GM12875 (cell line): ENCODE results near the gene HHATL.

ENCODE experiments used
- H3K4me3 ChIP-seq: one replicate; pipeline ENCODE4 v1.5.1; 2011; ENCODE audit warnings: low read depth, low read length, control low read depth
- CTCF ChIP-seq: IDR thresholded peaks from 2 replicates; pipeline ENCODE4 v1.5.1; 2011; ENCODE audit warnings: low read depth, mild to moderate bottlenecking, control low read depth, inconsistent platforms, low read length, moderate library complexity, borderline replicate concordance; ENCODE audit not compliant: insufficient read depth

HHATL gene

DNA sequence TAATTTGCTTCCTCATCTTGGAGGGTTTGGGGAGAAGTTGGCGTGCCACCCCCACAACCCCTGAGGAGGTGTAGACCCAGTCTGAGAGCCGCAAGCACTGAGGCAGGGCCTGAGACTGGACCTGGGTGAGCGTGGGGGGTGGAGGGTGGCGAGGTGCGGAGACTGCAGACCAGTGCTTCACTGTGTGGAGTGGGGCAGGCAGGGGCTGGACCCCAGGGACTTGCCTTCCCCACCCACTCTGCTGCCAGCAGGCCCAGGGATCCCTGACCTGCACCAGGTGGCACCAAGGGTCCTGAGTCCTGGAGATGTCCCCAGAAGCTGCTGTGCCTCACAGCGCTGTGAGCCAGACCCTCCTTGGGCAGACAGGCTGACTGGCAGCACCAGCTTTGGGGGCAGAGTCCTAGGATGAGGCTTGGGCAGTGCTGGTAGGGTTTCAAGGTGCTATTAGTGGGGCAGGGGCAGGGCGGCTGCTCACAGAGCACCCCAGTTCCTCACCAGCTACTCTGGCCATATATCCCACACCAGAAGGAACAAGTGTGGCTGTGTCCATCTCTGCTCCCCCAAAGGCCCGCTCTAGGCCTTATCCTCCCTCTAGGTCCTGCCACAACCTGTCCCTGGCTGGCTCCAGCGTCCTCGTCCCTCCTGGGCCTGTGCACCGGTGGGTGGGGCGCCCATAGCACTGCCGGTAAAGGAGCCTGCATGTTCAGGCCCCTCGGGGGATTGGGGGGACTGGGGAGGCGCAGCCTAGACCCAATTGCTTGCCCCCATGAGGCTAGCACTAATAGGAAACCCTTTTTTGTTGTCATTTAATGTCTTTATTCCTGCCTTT, 37.3 kb downstream of the HHATL start:
- no peak overlapping the region for H3K4me3 ChIP-seq
- TF ChIP-seq CTCF = no peak

DNA sequence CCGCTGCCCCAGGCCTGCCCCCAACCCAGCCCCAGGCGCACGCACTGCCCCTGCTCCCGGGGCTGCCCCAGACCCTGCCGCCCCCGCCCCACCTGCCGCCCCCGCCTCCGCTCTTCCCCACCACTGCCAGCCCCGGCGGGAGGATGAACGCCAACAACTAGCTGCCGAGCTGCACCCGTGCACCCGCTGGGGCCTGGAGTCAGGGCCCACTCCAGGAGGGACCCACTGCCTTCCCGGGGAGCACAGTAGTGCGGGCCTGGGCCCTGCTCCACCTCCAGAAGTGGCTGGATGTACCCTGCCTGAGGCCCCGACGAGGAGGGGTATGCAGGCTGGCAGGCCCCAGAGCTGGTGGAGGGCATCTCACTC, 38.2 kb downstream of the HHATL start:
- no peak for TF ChIP-seq CTCF
- H3K4me3 ChIP-seq = no peak overlapping the region

DNA sequence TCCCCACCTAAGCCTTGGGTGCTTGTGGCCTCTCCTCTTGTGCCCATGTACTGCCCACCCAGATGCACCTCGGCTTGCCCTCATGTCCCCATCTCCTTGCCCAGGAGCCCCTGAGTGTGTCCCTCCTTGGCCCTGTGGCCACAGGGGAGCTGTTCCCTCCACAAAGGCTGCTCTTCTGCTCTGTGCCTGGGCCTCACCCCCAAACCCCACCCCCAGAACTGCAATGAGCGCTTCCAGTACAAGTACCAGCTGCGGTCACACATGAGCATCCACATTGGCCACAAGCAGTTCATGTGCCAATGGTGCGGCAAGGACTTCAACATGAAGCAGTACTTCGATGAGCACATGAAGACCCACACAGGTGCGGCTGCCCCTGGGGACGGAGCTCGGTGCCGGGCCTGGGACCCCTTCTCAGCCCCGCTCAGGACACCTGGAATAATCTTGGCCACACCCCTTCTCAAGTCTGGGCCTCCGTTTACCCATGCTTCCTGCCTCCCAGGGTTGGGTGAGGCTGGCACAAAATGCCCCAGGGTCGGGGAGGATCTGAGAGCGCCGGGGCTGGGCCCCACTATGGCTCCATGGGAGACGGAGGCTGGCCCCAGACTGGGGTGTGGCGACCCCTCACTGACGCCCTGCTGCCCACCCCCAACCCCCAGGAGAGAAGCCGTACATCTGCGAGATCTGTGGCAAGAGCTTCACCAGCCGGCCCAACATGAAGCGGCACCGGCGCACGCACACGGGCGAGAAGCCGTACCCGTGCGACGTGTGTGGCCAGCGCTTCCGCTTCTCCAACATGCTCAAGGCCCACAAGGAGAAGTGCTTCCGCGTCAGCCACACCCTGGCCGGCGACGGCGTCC, 38.8 kb downstream of the HHATL start:
- H3K4me3 ChIP-seq = no peak overlapping the region
- no peak for TF ChIP-seq CTCF

DNA sequence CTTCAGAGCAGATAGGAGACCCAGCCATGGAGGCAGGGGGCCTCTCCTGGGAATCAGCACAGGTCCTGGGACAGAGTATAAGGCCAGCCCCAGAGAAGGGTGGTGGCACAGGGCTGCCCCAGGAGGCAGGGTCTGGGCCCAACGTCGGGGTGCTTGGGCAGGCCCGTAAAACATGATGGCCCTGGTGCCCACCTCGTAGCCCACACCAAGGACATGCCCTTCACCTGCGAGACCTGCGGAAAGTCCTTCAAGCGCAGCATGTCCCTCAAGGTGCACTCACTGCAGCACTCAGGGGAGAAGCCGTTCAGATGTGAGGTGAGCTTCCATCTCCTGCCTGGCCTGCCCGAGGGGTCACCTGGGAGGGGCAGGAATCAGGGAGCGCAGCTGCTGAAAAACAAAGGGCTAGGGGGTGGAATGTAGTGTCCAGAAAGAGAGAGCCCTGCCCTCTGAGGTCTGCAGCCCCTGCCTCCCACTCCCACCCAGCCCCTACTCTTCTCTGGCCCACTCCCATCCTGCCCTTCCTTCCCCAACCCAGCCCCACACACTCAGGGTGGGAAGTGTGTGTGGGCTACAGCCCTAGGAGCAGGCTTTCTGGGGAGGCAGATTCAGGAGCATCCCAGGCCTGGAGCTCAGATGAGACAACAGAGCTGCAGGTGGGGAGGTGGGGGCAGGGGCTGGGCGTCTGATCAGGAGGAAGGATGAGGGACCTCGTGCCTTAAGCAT, 39.6 kb downstream of the HHATL start:
- no peak overlapping the region for H3K4me3 ChIP-seq
- no peak for TF ChIP-seq CTCF

DNA sequence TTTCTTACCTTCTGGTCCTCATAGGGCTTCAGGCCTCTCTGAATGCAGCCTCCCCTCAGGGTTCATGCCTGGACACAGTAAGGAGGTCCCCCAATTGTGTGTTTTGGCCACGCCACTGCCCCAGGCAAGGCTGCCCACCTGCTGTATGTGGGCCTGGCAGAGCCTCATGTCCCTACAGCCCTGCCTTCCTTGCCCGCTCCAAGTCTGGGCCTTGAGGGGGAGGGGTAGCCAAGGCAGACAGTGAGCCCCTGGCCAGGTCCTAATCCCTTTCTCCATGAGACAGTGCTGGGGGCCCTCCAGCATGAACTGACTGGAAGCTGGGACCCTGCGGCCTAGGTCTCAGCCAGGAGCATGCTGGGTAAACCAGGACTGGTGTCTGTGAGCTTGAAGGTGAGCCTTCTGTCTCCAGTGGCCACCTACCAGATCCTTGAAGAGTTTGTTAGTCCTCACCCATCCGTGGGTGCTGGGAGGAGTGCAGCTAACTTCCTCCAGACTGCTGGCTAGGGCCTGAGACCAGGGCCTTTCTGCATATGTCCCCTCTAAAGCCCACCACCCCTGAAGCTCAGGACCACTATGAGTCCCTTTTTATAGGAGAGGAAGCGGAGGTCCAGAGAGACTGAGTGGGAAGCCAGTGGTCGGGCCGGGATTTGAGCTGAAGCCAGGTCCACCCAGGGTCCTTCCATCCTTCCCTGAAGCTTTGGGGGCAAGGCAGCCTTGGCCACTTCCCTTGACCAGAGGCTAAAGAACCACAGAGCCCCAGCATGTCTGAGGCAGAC, 40.4 kb downstream of the HHATL start:
- H3K4me3 ChIP-seq = no peak overlapping the region
- no peak for TF ChIP-seq CTCF

- H3K4me3 ChIP-seq = no peak overlapping the region
- TF ChIP-seq CTCF = no peak
Observed at GRCh38 chr3:42661593-42662022, 41.0 kb downstream of the HHATL start.
